Stomach (tissue), 4 donors: ENCODE measurements around the gene ABLIM2.

ENCODE experiments used
- POLR2A ChIP-seq, 4 donors: fragments of 450-650 bp; IDR thresholded peaks; one replicate each; pipeline ENCODE4 v1.6.1; 2016; ENCODE audit warnings: antibody characterized with exemption in 4 of 4, control low read depth in 2 of 4, mild to moderate bottlenecking in 1 of 4, moderate library complexity in 1 of 4
- TF ChIP-seq, protein P1 (sequence below), 7 experiments: fragments of 450-650 bp in 4 of 7; fragments of 200-600 bp in 3 of 7; sonication (generic) in 3 of 7; IDR thresholded peaks; one replicate each; pipeline ENCODE4 v1.5.1; 2016 to 2019; ENCODE audit warnings: antibody characterized with exemption in 7 of 7, control low read depth in 2 of 7, mild to moderate bottlenecking in 1 of 7

DNA sequence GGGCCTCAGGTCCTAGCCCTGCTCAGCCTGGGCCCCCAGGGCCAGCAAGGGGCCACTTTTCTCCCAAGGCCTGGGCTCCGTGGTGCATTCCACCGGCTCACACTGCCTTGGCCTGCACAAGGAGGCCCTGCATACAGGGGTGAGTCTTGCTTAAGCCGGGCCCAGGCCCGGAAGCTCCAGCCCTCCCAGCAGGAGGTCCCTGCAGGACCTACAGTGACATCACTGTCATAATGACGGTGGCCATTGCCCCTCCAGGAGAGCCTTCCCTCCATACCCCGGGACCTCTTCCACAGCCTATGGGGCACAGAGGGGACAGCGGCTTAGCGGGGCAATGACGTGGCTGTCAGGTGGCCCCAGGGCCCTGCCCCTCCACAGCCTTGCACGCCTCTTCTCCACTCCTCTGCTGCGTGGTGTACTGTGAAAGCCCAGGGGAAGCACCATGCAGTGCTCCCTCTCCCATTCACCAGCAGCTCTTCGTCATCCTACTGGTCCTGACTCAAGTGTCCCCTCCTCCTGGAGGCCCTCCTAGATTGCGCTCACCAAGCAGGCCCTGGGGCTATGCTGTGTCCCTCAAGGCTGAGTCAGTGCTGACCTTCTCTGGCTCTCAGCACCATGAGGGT lies 186.6 kb downstream of the ABLIM2 start:
- TF ChIP-seq, protein P1, sequence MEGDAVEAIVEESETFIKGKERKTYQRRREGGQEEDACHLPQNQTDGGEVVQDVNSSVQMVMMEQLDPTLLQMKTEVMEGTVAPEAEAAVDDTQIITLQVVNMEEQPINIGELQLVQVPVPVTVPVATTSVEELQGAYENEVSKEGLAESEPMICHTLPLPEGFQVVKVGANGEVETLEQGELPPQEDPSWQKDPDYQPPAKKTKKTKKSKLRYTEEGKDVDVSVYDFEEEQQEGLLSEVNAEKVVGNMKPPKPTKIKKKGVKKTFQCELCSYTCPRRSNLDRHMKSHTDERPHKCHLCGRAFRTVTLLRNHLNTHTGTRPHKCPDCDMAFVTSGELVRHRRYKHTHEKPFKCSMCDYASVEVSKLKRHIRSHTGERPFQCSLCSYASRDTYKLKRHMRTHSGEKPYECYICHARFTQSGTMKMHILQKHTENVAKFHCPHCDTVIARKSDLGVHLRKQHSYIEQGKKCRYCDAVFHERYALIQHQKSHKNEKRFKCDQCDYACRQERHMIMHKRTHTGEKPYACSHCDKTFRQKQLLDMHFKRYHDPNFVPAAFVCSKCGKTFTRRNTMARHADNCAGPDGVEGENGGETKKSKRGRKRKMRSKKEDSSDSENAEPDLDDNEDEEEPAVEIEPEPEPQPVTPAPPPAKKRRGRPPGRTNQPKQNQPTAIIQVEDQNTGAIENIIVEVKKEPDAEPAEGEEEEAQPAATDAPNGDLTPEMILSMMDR (IDR thresholded peaks at IDR 0.05): no peak
- no peak for TF ChIP-seq POLR2A (IDR thresholded peaks at IDR 0.05)
